ENCODE results near the gene SPRYD3. TPM values are rescaled to one million over a fixed set of nuclear protein-coding genes. Genes with fewer than 3 reads are reported as not detected.

SPRYD3 gene
- polyA plus RNA-seq, 1 donor: 25.0 TPM

DNA sequence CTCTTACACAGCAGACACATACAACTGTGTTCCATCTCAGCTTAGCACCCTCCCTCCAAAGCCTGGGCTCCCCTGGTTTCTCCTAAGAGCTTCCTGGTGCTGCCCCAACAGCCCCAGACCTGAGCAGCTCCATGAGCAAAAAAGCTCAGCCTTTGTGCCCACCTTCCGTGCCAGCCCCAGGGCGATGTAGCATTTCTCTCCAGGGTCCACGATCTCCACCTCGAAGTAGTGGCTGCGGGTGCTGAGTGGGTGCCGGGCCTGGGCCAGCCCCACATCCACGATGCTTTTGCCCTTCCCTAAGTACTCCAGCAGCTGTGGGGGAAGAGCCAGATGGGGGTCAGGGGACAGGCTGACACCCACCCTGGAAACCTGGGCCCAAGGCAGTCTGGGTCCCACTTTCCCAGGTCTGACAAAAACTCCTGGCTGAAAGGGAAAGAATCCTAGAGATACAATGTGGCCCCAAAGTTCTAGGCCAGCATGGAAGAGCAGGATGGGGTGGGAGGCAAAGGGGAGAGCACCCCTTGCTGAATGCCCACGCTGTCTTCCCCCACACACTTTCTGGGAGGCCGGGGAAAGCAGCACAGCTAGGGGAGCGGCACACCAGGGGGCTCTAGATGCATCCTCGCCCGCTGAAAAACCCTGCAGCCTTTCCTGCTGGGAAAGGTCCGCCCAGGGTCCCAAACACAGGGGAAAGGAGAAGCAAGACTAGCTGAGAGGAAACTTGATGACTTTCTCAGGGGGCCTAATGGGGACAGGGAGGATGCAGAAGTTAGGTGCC lies 11.0 kb downstream of the SPRYD3 start:
- Histone ChIP-seq H3K27ac (ENCODE audit: low read length) (no peak overlapping the region), H3K27me3 (ENCODE audit: control insufficient read depth, insufficient read depth, low read length) (no peaks in the 10 kb centered on the region), H3K9me3 (ENCODE audit: control insufficient read depth, low read depth, low read length) (no peaks in the 10 kb centered on the region), H3K4me1 (ENCODE audit: control insufficient read depth, insufficient read depth, low read length) (peaks cover 6% of the 10 kb centered on the region), H3K36me3 (ENCODE audit: control insufficient read depth, insufficient read depth, low read length) (peaks cover 81% of the 10 kb centered on the region), H3K4me3 (ENCODE audit: low read length) (no peak overlapping the region)
- no CpG with 5 or more reads among the region's 13 CpGs for WGBS (ENCODE audit: insufficient coverage, low lambda C conversion rate)
- DNase-seq: no peak

DNA sequence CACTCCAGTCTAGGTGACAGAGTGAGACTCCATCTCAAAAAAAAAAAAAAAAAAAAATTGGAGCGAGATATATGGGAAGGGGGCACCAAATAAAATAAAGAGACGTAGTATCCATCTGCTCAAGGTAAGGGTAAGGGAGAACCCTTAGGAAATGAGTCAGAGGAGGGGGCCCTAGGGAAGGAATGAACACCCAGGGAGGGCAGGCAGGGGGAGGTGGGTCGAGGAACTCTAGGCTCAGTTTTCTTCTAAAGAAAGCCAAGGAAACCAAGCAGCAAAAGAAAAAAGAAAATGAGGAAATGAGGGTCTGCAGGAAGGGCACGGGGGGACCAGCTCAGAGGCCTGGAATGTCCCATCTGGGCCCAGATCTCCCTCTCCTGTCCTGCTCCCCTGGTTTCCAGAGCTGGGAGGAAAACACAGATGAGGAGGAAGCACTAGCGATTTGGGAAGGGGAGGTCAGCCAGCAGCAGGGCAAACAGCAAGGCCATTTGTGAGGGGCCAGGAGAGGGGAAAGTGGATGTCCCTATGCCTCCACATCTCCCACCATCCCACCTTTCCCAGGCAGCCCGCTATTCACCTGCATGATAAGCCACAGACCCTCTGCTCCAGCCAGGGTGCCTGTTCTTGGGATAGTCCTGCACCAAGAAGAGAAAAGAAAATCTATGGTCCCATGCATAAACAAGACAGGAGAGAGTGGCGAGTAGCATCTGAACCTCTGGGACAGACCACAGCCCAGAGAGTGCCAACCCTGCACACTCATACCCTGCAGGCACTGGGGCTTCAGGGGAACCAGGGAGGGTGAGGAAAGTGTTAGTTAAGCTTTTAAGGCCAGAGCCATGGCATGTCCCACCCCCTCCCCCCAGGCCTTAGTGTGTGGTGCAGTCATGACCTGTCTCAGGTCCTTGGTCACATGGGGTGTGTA lies 11.9 kb downstream of the SPRYD3 start:
- Histone ChIP-seq H3K4me3 (ENCODE audit: low read length) (no peak overlapping the region), H3K27me3 (ENCODE audit: control insufficient read depth, insufficient read depth, low read length) (no peaks in the 10 kb centered on the region), H3K27ac (ENCODE audit: low read length) (no peak overlapping the region), H3K4me1 (ENCODE audit: control insufficient read depth, insufficient read depth, low read length) (peaks cover 6% of the 10 kb centered on the region), H3K9me3 (ENCODE audit: control insufficient read depth, low read depth, low read length) (no peaks in the 10 kb centered on the region), H3K36me3 (ENCODE audit: control insufficient read depth, insufficient read depth, low read length) (peaks cover 82% of the 10 kb centered on the region)
- DNase-seq: peak in 1 of 2 donors; percentile 3
- WGBS (ENCODE audit: insufficient coverage, low lambda C conversion rate): 79% methylated on average over 3 of the region's 7 CpGs

DNA sequence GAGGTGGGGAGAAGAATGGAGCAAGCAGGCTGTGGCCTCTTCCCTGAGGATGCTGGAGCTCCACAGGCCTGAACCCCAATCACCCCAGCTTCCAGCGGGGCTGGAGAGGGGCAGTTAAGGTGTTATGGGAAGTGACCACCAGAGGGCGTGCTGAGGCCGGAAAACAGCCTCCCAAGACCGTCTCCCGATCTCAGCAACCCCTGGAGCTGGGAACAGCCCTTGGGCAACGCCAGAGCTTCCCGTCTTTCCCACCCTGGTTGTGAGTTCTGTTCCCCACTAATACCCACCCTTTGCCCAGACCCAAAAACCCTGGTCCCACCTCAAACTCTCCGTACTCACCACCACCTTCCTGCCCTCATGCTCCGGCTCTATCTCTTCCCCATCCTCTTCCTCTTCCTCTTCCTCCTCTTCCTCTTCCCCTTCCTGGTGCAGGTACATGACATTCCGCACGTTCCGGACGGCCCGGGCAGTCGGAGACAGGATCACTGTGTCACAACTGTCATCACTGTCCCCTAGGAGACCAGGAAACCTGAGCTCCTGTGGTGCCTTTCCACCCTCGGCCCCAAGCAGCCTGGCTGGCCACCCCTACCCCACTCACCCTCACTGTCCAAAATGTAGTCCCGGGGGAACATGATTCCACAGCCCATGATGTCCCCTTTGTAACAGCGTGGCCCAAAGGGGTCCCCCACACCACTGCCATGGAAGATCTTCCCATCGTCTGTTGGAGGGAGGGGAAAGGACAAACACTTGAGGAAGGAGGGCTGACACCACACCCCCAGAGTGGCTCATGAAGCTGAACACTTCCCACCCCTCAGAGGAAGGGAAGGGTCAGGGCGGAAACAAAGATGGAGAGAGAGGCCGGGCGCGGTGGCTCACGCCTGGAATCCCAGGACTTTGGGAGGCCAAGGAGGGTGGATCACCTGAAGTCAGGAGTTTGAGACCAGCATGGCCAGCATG lies 12.9 kb downstream of the SPRYD3 start:
- WGBS (ENCODE audit: insufficient coverage, low lambda C conversion rate): 80% methylated on average over 2 of the region's 24 CpGs
- no peaks in the 10 kb centered on the region for H3K9me3 ChIP-seq (ENCODE audit: control insufficient read depth, low read depth, low read length)
- H3K27ac ChIP-seq (ENCODE audit: low read length): no peak overlapping the region
- DNase-seq: peak; percentile 67 to 77
- peaks cover 12% of the 10 kb centered on the region for H3K4me1 ChIP-seq (ENCODE audit: control insufficient read depth, insufficient read depth, low read length)
- H3K36me3 ChIP-seq (ENCODE audit: control insufficient read depth, insufficient read depth, low read length): peaks cover 86% of the 10 kb centered on the region
- no peaks in the 10 kb centered on the region for H3K27me3 ChIP-seq (ENCODE audit: control insufficient read depth, insufficient read depth, low read length)
- H3K4me3 ChIP-seq (ENCODE audit: low read length): no peak overlapping the region

DNA sequence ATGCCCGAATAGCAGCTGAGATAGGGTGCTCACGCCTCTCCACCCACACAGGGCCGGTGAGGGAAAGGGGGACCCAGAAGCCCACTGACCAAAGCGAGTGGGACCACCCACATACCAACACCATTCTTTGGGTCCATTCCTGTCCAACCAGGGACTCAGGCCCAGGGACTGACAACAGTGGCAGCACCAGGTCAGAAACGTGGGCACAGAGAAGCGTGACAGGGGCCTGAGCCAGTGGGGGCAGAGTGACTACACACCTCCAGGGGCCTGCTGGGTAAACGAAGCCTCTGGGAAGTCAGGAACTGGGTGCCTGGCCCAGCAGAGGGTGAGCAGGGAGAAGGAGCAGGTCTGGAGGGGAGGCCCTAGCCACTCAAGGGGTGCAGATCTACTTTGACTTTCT lies 13.7 kb downstream of the SPRYD3 start:
- H3K36me3 ChIP-seq (ENCODE audit: control insufficient read depth, insufficient read depth, low read length): peaks cover 85% of the 10 kb centered on the region
- H3K27ac ChIP-seq (ENCODE audit: low read length): no peak overlapping the region
- H3K4me1 ChIP-seq (ENCODE audit: control insufficient read depth, insufficient read depth, low read length): peaks cover 16% of the 10 kb centered on the region
- WGBS (ENCODE audit: insufficient coverage, low lambda C conversion rate): no CpG with 5 or more reads among the region's 7 CpGs
- no peak for DNase-seq
- H3K27me3 ChIP-seq (ENCODE audit: control insufficient read depth, insufficient read depth, low read length): no peaks in the 10 kb centered on the region
- H3K4me3 ChIP-seq (ENCODE audit: low read length): no peak overlapping the region
- no peaks in the 10 kb centered on the region for H3K9me3 ChIP-seq (ENCODE audit: control insufficient read depth, low read depth, low read length)

DNA sequence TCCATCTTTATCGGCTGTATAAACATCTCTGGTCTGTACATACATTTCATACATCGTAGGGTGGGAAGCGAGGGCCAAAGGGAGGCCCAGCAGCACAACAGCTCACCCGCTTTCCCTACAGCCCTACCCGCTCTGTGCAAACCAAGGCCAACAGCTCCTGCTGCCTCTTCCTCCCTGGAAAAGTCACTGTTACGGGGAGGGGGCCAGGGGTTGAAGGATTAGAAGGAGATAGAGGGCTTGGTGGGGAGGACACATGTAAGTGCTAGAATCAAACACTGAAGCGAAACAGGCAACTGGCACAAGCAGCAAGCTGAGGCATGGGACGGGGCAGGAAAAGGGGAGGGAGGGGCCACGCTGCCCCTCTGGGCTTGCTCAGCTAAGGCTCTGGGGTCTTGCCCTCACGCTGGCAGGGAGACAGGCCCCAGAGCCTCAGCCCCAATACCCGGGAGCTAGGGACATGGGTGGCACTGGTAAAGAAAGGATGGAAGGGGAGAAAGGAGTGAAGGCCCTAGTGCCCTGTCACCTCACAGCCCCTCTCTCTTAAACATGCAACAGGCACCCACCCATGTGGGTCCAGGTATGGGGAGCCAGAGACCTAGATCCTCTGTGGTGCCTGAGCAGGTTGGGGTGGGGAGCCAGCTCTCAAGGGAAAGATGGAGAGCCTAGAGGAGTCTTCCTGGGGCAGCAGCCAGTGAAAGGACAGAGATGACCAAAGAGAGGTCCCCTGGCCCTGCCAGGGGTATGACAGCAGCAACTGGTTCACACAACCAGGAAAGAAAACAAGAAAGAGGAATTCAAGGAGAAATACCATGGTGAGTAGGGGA lies 14.4 kb downstream of the SPRYD3 start:
- Histone ChIP-seq H3K27me3 (ENCODE audit: control insufficient read depth, insufficient read depth, low read length) (no peaks in the 10 kb centered on the region), H3K36me3 (ENCODE audit: control insufficient read depth, insufficient read depth, low read length) (peaks cover 84% of the 10 kb centered on the region), H3K4me1 (ENCODE audit: control insufficient read depth, insufficient read depth, low read length) (peaks cover 16% of the 10 kb centered on the region), H3K4me3 (ENCODE audit: low read length) (no peak overlapping the region), H3K9me3 (ENCODE audit: control insufficient read depth, low read depth, low read length) (no peaks in the 10 kb centered on the region), H3K27ac (ENCODE audit: low read length) (no peak overlapping the region)
- whole genome bisulfite sequencing (ENCODE audit: insufficient coverage, low lambda C conversion rate): no CpG with 5 or more reads among the region's 11 CpGs
- DNase-seq: peak in 1 of 2 donors; percentile 5

DNA sequence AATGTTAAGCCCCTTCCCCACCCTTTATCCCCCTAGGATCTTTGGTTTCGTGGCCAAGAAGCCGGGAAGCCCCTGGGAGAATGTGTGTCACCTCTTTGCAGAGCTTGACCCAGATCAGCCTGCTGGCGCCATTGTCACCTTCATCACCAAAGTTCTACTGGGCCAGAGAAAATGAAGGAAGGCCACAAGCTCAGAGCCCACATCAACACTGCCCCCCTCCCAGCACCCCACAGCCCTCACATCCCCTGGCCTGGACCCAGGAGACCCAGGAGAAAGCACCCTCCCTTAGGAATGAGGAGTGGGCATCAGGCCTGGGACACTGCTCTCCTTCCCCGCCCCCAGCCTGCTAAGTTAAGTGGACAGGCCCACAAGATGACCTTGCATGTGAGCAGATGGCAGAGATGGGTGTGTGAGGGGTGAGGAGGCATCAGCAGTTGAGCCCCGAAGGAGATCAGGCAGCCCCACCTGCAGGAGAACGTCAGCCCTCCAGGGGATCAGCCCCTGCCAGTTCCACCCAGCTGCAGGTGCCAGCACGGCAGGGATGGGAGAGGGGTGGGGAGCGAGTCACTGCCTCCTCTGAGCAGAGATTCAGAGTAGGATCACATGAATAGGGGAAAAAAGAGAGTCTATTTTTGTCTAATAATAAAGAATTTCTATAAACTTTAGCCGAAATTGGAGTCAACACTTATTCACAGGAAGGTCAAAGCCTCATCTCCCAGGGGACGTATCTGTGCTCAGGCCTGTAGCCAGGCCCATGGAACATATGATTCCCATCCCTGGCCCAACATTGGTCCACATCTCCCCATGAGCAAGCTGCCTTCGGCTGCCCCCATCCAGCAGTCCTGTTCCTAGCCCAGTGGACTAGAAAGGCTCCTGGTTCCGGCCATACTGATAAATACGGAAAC lies 15.2 kb downstream of the SPRYD3 start:
- no CpG with 5 or more reads among the region's 13 CpGs for WGBS (ENCODE audit: insufficient coverage, low lambda C conversion rate)
- Histone ChIP-seq H3K4me1 (ENCODE audit: control insufficient read depth, insufficient read depth, low read length) (peaks cover 16% of the 10 kb centered on the region), H3K27ac (ENCODE audit: low read length) (no peak overlapping the region)

DNA sequence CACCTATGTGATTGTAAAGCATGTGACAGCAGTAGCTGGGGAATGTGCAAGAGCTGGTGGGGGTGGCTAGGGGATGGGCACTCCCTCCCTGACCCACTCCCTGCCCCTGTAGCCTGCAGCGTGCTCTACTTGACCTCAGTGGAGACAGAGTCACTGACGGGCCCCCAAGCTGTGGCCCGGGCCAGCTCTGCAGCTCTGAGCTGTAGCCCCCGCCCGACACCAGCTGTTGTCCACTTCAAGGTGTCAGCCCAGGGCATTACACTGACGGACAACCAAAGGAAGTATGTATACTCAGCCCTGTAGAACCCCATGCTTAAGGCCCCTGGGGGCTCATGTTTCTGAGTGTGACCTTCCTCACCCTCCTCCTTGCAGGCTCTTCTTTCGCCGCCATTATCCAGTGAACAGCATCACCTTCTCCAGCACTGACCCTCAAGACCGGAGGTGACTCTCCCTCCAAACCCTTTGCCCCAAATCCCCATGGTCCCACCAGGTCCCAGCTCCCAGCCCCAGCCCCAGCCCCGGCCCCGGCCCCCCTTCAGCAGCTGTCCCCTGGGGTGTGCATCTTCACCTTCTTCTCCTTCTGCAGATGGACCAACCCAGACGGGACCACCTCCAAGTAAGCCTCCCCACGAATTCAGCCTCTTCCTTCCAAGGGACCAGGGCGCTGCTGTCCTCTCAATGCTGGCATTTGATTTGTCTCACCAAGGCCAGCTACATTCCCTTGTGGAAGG lies 16.0 kb downstream of the SPRYD3 start:
- DNase-seq: no peak

More for the DNA sequence above, 15.2 kb downstream of the SPRYD3 start:
- Histone ChIP-seq H3K36me3 (ENCODE audit: control insufficient read depth, insufficient read depth, low read length) (peaks cover 78% of the 10 kb centered on the region), H3K9me3 (ENCODE audit: control insufficient read depth, low read depth, low read length) (no peaks in the 10 kb centered on the region), H3K4me3 (ENCODE audit: low read length) (no peak overlapping the region), H3K27me3 (ENCODE audit: control insufficient read depth, insufficient read depth, low read length) (no peaks in the 10 kb centered on the region)
- peak in 1 of 2 donors; percentile 4 for DNase-seq

DNA sequence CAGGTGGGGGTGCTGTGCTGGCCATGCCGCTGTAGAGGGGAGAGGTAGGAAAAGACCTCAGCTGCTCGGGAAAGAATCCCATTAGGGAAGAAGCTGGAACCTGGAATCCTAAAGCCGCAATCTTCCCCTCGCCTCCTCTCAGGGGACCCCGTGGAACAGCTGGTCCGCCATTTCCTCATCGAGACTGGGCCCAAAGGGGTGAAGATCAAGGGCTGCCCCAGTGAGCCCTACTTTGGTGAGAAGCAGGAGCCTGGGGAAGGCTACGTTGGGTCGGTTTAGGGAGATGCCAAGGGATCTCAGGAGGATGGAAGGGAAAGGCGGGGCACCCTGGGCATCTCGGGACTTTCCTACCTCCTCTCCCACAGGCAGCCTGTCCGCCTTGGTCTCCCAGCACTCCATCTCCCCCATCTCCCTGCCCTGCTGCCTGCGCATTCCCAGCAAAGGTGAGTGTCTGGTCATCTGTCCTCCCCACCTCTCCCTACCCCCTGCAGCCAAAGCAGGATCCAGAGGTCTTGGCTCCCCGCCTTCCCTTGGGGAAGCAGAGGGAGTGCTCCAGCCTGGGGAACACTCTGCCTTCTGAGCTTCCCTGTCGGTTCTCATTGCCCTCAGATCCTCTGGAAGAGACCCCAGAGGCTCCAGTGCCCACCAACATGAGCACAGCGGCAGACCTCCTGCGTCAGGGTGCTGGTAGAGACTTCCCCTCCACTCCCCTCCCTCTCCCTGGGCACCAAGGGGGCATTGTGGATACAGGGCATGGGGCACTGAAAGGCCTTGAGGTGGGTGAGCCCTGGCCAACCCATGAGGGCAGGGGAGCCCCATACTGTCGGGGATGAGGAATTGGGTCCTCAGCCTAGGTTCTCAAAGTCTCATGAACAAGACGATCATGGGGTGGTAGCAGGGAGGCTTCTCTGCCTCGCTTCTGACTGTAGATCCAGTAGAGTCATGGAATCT lies 16.9 kb downstream of the SPRYD3 start:
- WGBS (ENCODE audit: insufficient coverage, low lambda C conversion rate): no CpG with 5 or more reads among the region's 20 CpGs
- no peak for DNase-seq
- Histone ChIP-seq H3K27ac (ENCODE audit: low read length) (no peak overlapping the region), H3K27me3 (ENCODE audit: control insufficient read depth, insufficient read depth, low read length) (no peaks in the 10 kb centered on the region), H3K4me3 (ENCODE audit: low read length) (no peak overlapping the region), H3K9me3 (ENCODE audit: control insufficient read depth, low read depth, low read length) (no peaks in the 10 kb centered on the region), H3K4me1 (ENCODE audit: control insufficient read depth, insufficient read depth, low read length) (peaks cover 16% of the 10 kb centered on the region), H3K36me3 (ENCODE audit: control insufficient read depth, insufficient read depth, low read length) (peaks cover 72% of the 10 kb centered on the region)

More for the DNA sequence above, 16.0 kb downstream of the SPRYD3 start:
- H3K27me3 ChIP-seq (ENCODE audit: control insufficient read depth, insufficient read depth, low read length): no peaks in the 10 kb centered on the region
- peaks cover 16% of the 10 kb centered on the region for H3K4me1 ChIP-seq (ENCODE audit: control insufficient read depth, insufficient read depth, low read length)
- no CpG with 5 or more reads among the region's 14 CpGs for WGBS (ENCODE audit: insufficient coverage, low lambda C conversion rate)
- H3K4me3 ChIP-seq (ENCODE audit: low read length): no peak overlapping the region
- no peak overlapping the region for H3K27ac ChIP-seq (ENCODE audit: low read length)
- no peaks in the 10 kb centered on the region for H3K9me3 ChIP-seq (ENCODE audit: control insufficient read depth, low read depth, low read length)
- H3K36me3 ChIP-seq (ENCODE audit: control insufficient read depth, insufficient read depth, low read length): peaks cover 75% of the 10 kb centered on the region

All from large intestine (tissue), 3 donors.